ENCODE data around the gene PRKAG1.

Gene PRKAG1

DNA sequence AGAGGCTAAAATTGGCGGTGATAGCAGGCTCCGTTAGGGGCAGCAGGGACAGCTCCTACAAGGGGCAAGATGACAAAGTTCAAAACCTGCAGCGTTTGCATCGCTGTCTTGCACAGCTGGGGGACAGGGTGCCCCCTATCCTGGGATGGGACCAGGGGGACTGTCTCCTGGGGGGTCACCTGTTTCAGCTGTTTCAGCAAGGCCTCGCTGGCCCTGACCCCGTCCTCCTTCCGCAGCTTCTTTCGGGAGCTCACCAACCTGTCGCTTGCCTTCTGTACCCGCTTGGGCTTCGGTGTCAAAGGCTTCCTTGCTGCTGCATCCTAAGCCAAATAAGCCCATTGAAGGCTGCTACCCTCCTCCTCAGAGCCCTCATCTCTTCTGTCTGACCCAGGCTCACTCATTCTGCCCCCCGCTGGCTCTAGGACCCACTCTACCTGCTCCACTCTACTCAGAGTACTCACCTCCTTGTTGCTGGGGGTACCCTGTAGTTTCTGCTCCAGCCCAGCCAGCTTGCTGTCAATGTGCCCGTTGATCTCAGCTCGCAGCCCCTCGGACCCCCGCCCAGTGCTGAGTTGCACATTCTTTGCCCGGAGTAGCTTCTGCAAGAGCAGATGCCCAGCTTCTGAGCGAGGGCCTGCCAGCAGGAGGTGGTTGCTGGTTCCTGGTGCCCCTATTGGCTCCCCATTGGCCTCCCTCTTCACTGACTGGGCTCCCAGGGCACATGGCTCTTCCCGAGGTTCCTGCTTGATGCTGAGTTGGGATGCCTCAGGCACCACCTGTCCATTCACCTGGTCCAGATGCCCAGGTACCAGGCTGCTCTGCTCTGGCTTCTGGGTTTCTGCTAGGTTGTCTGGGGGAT, 12.4 kb upstream of the PRKAG1 start:
- no peak for DNase-seq

DNA sequence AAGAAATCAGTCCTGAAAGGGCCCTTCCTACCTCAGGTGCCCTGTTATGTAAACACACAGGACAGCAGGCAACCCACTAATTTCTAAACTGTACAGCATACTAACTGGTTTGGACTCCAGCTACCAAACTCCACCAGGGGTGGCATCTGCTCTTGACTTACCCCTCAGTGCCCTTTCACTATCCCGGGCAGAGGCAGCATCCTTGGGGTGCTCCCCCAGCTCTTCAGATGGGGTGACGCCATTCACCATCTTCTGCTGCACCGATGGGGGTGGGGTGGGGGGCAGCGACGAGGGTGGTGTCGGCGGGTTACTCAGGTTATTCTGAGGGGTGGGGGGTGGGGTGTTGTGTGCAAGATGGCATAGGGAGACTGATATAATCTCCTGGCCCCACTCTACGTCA, 11.5 kb upstream of the PRKAG1 start:
- no peak for DNase-seq

DNA sequence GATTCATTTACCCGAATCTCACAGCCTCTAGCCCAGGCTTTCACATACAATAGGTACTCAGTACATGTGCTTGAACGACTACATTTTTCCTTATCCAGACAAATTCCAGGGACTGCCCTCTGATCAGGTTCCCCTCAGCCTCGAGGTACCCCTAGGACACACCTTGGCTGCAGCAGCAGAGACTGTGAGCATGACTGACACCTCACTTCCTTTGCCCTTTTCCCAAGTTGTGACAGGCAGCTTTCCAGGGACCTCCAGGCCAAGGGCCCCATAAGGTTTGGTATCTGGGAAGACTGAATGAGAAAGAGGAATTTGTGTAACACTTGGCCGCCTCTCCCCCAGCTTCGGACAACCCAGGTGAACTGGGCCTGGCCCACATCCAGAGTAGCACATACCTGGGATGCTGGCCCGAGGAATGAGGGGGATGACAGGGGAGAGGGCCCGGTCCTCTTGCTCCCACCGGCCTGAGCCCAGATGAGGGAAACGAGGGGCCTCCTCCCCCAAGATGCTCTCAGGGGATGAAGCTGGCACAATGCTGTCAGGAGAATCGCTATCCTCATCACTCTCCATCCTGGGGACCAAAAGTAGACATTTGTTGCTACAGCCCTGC, 10.2 kb upstream of the PRKAG1 start:
- no peak for DNase-seq

DNA sequence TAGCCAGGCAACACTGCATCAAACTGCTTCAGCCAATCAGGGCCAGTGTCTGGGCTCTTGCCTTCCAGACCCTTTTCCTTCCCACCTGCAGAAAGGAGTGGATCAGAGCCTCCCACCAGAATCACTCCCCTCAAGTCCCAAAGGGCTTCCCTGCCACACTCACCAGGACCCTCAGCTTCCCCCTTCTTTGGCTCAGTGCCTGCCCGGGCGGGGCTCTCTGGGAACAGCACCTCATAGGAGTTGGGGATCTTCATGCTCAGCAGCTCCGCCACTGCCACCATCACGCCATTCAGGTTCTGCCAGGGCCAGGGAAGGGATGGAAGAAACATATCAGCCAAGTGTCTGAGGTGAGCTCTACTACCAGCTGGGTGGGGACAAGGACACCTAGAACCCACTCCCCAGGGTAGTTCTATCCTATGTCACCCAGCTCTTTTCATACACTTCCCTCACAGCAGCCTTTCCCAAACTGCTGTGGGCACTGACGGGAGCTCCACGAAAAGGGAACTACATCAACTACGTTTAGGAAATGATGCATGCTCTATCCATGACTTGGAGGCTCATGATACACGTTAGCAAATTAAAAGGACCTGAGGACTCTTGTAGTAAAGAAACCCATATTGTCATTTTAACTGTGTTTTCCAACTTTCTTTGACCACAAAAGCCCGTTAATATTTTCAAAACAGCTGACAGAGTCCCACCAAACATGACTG, 9.4 kb upstream of the PRKAG1 start:
- no peak for DNase-seq

DNA sequence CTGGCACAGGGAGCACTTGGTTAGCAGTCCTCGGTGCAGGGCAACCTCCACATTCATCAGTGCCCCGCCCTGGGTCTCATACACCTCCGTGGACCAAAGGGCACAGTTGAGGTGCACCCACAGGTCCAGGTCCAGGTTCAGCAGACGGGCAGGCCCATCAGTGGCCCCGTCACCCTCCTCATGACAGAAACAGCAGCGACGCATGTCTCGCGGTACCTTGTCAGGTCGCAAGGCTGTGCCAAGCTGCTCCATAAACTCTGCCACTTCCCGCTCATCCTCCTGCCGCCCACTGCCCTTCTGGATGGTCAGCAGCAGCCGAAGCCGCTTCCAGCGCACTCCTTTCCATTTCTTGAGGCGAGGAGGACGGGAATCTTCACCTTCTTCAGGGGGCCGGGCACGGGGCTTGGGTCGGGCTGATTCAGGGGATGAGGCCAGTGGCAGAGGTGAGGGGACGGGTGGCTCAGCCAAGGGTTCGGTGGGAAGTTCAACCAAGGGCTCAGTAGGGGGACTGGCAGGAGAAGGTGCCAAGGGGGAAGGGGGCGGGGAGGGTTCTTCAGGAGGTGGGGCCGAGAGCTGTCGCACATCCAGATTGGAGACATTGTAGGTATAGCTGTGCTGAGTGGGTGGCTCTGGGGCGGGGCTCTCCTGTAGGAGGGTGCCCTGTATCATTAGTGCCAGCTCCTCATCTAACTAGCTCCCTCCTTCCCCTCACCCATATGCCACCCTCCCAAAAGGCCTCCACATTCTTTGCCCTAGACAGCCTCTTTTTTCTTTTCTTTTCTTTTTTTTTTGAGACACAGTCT, 8.3 kb upstream of the PRKAG1 start:
- DNase-seq: no peak

DNA sequence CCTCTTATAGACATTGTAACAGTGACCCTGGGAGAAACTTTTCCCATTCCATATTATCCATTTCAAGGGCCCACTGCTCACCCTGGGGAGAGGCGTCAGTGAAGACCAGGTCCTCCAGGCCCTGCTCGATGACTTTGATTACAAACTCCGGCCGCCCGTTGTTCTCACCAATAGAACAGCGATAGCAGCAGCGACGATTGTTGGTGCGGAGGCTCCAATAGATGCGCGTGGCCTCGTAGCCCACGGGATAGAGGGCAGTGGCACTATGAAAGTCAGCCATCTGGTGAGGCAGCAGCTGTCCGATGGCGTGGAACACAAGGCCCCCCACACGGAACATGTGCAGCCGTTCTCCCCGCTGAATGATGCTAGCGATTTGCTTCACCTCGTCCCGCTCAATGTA, 7.5 kb upstream of the PRKAG1 start:
- no peak for DNase-seq

DNA sequence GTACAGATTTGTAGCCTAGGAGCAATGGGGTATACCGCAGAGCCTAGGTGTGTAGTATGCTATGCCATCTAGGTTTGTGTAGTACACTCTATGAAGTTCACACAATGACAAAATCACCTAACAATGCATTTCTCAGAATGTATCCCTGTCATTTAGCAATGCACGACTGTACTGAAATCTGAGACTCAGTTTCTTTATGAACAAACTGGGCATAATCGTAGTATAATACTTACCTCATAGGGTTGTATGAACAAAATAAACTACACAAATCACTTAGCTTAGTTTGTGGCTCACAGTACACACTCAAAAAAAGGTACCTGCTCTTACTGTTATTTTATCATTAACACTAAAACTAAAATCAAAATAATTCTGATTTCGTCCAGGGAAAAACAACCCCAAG, 6.9 kb upstream of the PRKAG1 start:
- DNase-seq: no peak

DNA sequence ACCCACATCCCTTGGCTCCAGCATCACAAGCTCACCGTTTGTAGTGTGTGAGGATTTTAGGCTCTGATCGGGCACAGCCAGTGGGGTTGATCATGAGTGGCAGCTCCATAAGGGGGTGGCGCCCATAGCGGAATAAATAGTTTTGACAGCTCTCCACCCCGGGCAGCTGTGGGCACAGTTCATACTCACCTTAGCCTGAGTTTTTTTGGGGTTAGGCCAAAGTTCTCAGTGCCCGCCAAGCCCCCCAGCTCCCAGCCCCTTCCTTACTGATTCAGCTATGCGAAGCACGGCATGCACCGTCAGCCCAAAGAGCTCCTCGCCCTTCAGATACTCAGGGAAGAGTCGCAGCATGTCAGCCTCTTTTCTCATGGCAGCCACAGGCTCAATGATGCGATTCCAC, 6.0 kb upstream of the PRKAG1 start:
- DNase-seq: no peak

DNA sequence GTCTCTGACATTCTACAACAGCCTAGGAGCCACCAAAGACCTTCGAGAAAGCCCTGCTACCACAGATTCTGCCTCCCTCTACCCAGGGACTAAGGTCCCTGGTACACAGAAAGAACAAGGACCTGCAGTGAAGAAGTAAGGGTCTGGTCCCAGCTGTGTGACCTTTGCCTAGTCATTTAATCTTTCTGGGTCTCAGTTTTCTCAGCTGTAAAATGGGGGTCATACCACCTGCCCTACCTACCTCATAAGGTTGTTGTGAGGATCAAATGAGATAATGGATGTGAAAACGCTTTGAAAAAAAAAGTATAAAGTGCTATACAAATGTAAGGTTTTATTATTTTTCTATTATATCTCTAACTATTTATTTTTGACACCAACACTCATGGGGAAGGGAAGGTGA, 5.2 kb upstream of the PRKAG1 start:
- DNase-seq: no peak

DNA sequence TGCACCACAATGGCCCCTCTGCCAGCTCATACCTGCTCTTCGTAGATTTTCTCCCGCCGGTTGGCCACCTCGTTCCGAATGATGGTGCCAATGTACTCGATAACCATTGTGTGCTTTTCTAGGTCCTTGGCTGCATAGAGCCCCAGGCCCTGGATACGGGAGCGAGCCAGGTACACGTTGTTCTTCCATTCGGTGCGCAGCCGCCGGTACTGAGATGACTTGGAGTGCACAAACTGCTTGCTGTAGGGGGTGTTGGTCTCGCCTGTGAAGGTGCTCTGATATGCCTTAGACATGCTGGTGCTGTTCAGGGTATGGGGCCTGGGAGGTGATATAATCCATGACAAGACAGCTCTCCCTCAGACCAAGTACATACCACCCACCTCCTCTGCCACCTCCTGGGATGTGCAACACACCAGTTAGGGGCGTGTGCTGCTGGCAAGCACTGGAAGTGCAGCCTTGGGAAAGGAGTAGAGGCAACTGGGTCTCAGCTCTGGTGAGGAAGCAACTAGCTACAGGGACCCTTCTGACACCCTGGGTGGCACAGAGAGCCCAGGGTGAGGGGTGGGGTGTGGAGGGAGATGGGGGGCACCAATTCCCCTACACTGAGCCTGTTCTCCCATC, 4.1 kb upstream of the PRKAG1 start:
- no peak for DNase-seq

DNA sequence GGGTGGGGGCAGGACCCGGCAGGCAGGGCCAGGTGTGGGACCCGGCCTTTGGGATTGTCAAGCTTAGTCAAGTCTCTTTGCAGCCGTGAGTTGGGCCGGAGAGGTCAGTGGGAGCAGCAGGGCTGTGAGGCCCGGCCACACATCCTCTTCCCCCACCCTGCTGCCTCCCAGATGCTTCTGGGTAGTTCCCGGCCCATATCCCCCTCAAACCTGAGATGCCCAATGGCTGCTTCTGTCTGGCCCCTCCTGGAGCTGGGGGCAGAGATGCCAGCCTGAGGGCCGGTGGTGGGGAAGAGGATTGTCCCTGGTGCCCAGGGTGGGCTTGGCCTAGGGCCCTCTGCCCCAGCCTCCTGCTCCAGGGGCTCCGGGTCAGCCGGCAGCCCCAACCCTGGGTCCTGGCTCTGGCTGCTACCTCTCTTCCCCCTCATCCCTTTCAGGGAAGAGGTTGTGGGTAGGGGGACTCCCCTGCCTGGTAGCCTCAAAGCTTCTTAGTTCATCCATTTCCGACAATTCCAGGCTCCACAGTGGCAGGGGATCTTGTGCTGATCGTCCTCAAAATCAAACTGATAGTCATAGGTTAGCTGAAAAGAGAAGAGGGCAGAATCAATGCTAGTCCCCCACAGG, 2.8 kb upstream of the PRKAG1 start:
- no peak for DNase-seq

DNA sequence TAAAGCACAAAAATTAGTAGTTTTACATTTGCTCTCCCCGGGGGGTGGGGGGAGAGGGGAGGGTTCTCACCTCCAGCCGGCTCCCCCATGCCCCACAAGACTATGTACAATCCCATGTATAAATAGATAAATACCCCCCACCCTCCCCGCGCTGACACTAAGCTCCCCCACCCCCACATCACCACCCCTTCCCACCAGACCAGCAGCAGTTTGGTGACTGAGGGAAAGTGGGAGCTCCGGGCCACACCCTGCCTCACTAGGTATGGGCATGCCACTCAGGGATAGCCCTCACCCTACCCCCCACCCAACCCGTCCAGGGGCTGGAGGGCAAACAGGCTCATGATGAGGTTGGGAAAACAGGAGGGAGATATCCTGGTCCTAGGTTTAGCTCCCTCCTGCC, 1.9 kb upstream of the PRKAG1 start:
- no peak for DNase-seq

DNA sequence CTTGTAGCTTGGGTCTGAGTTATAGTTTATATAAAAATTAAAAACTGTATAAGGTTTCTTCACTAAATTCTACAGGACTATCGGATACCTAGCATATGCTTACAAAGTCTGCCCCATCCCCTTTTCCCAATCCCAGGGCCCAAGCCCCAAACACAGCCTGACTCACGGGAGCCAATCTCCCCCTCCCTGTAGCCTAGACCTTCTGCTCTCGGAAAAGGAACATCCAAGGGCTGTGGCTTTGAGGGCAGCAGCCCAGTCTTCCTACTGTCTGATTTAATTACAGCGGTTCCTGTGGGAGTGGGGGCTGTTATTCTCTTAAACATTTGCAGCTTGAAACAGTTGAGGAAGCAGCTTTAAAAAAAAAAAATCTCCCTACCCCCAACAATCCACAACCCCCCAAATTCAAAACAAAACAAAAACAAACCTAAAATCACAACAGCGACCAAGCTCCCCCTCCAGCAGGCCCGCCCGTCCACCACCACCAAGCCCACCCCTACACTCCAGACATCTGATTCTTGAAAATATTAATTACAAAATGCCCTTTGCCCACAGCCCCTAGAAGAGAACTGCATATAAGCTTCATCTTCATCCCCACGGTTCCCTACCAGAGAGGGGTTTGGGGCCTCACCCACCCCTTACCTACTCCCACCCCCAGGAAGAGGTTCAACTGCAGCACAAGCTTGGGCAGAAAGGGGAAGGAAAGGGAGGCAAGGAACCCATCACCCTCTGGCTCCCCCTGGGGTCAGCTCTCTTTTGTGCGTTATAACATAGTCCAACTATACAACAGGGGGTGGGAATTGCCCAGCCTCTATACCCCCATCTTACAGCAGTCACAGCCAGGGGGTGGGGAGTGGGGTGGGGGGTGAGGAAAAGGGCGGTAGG, 1.1 kb upstream of the PRKAG1 start:
- DNase-seq: peak; percentile 60 to 71

DNA sequence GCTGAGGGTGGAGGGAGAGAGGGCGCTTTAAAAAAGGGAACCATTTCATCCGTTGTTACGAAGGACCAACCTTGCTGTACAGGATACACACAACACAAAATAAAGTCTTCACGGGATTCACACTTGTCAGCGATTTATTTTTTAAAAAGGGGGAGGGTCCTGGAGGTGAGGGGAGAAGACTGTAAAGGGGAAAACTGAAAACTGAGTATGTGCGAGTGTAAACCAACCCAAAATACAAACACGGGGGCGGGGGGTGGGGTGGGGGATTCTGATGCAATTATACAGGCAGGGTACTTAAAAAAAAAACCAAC, 499 bp upstream of the PRKAG1 start:
- DNase-seq: peak in 1 of 2 experiments; percentile 63

DNA sequence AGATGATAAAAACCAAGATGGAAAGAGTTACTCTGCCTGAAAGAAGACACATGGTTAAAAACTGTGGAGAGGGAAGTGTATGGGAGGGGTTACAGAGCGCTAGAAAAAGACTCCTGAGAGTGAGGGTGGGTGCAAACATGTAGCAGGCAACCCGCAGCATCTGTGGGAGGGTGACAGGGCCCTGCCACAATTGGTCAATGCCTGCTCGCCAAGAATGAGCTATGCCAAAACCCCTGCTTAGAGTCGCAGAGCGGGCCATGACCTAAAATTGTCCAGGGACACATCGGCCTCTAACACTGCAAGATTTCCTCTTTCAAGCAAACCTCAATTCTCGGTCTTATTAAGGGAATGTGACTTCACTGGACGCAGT, 700 bp downstream of the PRKAG1 start:
- DNase-seq: peak; percentile 56 to 66

DNA sequence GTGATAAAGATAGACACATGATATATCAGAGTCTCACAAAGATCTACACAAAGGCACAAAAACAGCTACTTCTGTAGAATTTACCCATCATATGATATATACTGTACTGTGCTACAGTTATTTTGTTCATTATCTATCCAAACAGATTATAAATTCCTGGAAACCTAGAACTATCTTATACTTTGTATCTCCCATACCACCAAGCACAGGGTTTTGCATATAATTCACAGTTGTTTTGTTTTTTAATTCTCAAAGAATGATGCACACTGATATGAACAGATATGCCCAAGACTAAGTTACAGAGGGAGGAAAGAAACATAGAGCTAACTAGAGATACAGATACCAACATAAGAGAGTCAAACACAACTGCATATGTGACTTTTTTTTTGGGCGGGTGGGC, 3.4 kb downstream of the PRKAG1 start:
- no peak for DNase-seq

DNA sequence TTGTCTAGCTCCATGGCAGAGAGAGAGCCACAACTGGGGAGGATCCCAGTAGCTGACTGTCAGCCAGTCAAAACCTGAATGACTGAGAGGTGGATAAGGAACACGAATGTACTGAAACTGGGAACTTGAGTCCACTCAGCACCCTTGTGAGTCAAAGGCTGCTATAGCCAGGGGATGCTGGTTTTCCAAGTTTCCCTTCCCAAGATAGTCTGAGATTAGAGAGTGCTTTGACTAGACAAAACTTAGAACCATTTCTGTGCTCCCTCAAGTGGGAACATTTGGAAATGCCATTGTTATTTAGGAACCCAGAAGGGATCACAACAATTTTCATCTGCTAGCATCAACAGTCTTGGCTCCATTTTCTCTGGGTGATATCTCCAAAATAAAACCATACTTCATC, 4.0 kb downstream of the PRKAG1 start:
- no peak for DNase-seq

DNA sequence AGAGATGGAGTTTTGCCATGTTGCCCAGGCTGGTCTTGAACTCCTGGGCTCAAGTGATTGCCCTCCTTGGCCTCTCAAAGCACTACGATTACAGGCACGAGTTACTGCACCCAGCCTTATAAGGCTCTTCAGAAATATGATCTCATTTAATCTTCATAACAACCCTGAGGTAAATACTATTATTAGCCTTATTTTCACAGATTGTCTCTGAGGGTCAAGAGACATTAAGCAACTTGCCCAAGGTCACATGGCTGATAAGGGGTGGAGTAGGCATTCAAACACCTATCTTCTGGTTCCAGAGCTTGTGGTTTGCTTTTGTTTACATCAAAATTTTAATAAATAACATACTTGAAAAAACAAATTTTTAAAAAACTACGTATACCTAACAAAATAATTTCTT, 5.1 kb downstream of the PRKAG1 start:
- DNase-seq: no peak

DNA sequence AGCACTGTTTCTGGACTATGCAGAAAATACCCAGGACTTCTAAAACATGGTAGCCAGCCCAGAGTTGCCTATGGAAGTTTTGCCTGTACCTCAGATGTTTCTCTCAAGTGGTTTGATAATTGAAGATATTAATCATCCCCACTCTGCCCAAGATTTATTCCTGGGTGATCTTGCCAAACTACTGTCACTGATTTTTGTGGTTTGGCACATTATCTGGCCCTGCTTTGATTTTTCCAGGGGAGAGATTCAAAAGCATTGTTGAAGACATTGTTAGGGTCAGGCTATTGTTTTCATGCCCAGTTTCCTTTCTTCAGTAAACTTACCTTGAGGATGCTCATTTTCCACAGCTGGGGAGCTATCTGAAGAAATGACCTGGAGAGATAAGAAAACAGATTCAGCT, 5.8 kb downstream of the PRKAG1 start:
- DNase-seq: no peak

DNA sequence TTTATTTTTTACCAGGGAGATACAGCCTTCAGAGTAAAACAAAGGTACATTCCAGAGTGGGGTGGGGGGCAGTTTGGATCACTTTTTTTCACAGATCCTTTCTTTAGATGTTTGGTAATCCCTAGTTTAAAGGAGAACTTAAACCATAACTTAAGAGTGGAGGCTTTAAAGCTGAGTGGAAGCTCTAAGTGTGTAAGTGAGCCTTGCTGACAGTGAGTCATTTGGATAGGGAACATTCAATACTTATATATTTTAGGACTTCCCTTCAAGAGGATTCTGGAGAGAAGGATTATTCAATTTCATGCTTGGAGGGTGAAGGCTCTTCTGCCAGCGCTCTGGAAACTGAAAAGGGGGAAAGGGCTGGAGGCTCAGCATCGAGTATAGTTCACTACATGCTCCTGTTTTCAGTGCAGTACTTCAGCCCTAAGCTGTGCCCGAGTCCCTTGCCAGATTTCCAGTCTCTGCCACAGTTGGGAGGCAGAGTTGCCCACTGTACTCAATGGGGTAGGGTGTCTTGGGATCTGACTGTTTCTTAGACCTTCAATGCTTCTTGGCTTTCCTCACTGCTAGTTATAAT, 8.4 kb downstream of the PRKAG1 start:
- DNase-seq: no peak

DNA sequence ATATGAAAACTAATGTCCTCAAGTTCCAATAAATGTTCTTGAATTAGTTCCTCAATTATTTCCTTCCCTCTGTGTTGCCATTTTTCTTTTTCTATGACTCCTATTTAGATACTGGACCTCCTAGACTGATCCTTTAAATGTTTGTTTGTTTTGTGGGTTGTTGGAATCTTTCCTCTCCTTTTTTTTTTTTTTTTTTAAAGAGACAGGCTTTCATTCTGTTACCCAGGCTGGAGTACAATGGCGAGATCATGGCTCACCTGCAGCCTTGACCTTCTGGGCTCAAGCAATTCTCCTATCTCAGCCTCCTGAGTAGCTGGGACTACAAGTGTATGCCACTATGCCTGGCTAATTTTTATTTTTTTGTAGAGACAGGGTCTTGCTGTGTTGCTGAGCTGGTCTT, 9.6 kb downstream of the PRKAG1 start:
- DNase-seq: no peak

Data from AML-193 (cell line).